ENCODE measurements around the gene MEIG1.

- TF ChIP-seq CTCF (IDR thresholded peaks at IDR 0.05) (no peak), POLR2A (IDR thresholded peaks at IDR 0.05) (no peak), EP300 (IDR thresholded peaks at IDR 0.05) (no peak), POLR2AphosphoS5 (IDR thresholded peaks at IDR 0.05) (no peak)
These were observed 33.1 kb upstream of the MEIG1 start for GRCh38 chr10:14926061-14926470.
